ENCODE measurements around the gene TMEM42. TPM values are rescaled to one million over a fixed set of nuclear protein-coding genes. Genes with fewer than 3 reads are reported as not detected.
A peak's percentile ranks its signal among the peaks of the same experiment; 100 is the strongest.

The TMEM42 gene
- total RNA-seq, 1 donor from 2014 or later, result 13.0 TPM

GRCh38 chr3:44906997-44907396 lies 45.3 kb downstream of the TMEM42 start:
- Mint-ChIP-seq H3K4me1 (no peaks in the 10 kb centered on the region), H3K4me3 (no peak overlapping the region), H3K9me3 (no peaks in the 10 kb centered on the region), H3K27ac (no peak overlapping the region), H3K27me3 (peaks cover 5% of the 10 kb centered on the region), H3K36me3 (ENCODE audit: low read depth) (no peaks in the 10 kb centered on the region)
- no peak for DNase-seq
- intact Hi-C loops (cut with micrococcal nuclease), result no loop called here

- no peak overlapping the region for H3K27ac Mint-ChIP-seq
- no peaks in the 10 kb centered on the region for H3K4me1 Mint-ChIP-seq
- H3K4me3 Mint-ChIP-seq, result no peak overlapping the region
- H3K9me3 Mint-ChIP-seq, result no peaks in the 10 kb centered on the region
- no peaks in the 10 kb centered on the region for H3K36me3 Mint-ChIP-seq (ENCODE audit: low read depth)
- DNase-seq, result no peak
- H3K27me3 Mint-ChIP-seq, result peaks cover 5% of the 10 kb centered on the region
- intact Hi-C loops (cut with micrococcal nuclease), result no loop called here
Observed at GRCh38 chr3:44907612-44908011, 45.9 kb downstream of the TMEM42 start.

DNA sequence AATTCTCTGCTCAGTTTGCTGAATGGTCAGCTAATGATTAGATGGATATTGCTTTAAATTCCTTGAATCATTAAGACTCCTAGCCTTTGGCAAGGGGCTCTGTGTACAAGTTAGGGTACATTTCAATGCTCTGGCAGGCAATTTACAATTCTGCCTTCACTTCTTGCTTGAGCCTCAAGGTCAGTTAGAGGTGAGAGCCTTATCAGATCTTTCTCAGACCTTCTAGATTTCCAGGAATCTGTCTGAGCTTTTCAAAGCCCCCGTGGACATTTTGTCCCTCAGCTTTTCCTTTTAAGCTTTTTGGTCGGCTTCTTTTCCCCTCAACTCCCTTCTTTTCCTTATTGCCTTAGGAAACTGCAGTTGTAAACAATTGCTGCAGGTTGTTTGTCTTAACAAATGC lies 47.4 kb downstream of the TMEM42 start:
- Mint-ChIP-seq H3K36me3 (ENCODE audit: low read depth) (no peaks in the 10 kb centered on the region), H3K4me1 (no peaks in the 10 kb centered on the region), H3K9me3 (no peaks in the 10 kb centered on the region), H3K27ac (no peak overlapping the region), H3K27me3 (peaks cover 5% of the 10 kb centered on the region), H3K4me3 (no peak overlapping the region)
- intact Hi-C loops (cut with micrococcal nuclease), result no loop called here
- DNase-seq, result no peak

GRCh38 chr3:44910693-44911092 lies 49.0 kb downstream of the TMEM42 start:
- no peaks in the 10 kb centered on the region for H3K36me3 Mint-ChIP-seq (ENCODE audit: low read depth)
- H3K27me3 Mint-ChIP-seq, result peaks cover 5% of the 10 kb centered on the region
- no peaks in the 10 kb centered on the region for H3K4me1 Mint-ChIP-seq
- H3K4me3 Mint-ChIP-seq, result no peak overlapping the region
- H3K27ac Mint-ChIP-seq, result no peak overlapping the region
- no peak for DNase-seq
- intact Hi-C loops (cut with micrococcal nuclease), result loop anchor here (5.0 kb wide), 1 partner anchor 588 kb away; no protein-coding TSS in a partner anchor
- no peaks in the 10 kb centered on the region for H3K9me3 Mint-ChIP-seq

- no peak overlapping the region for H3K4me3 Mint-ChIP-seq
- H3K27ac Mint-ChIP-seq, result no peak overlapping the region
- peaks cover 2% of the 10 kb centered on the region for H3K27me3 Mint-ChIP-seq
- intact Hi-C loops (cut with micrococcal nuclease), result loop anchor here (1.0 to 5.0 kb wide), 2 partner anchors 381 to 592 kb away; no protein-coding TSS in a partner anchor
- peak; percentile 88 for DNase-seq
- no peaks in the 10 kb centered on the region for H3K4me1 Mint-ChIP-seq
- no peaks in the 10 kb centered on the region for H3K36me3 Mint-ChIP-seq (ENCODE audit: low read depth)
- H3K9me3 Mint-ChIP-seq, result no peaks in the 10 kb centered on the region
Observed at GRCh38 chr3:44913868-44914468, 52.3 kb downstream of the TMEM42 start.

GRCh38 chr3:44914936-44915335 lies 53.2 kb downstream of the TMEM42 start:
- peaks cover 2% of the 10 kb centered on the region for H3K36me3 Mint-ChIP-seq (ENCODE audit: low read depth)
- H3K4me3 Mint-ChIP-seq, result no peak overlapping the region
- no peak for DNase-seq
- no peaks in the 10 kb centered on the region for H3K4me1 Mint-ChIP-seq
- H3K27me3 Mint-ChIP-seq, result no peaks in the 10 kb centered on the region
- no peak overlapping the region for H3K27ac Mint-ChIP-seq
- no peaks in the 10 kb centered on the region for H3K9me3 Mint-ChIP-seq
- intact Hi-C loops (cut with micrococcal nuclease), result loop anchor here (1.0 to 5.0 kb wide), 2 partner anchors 382 to 593 kb away; no protein-coding TSS in a partner anchor

Other genes with a start within 250 kb of the TMEM42 start
- gene ZNF197, start 236.9 kb upstream of the TMEM42 start, total RNA-seq, result 10.5 and 10.7 TPM in 2 replicates
- 4.7 and 4.8 TPM in 2 replicates for gene ZNF35, start 213.2 kb upstream of the TMEM42 start, total RNA-seq
- gene ZNF502, start 149.3 kb upstream of the TMEM42 start, total RNA-seq, result 0.47 and 0.82 TPM in 2 replicates
- gene ZNF501, start 132.3 kb upstream of the TMEM42 start, total RNA-seq, result 1.1 and 1.4 TPM in 2 replicates
- 40.7 and 47.4 TPM in 2 replicates for gene KIAA1143, start 100.3 kb upstream of the TMEM42 start, total RNA-seq
- gene KIF15, start 100.1 kb upstream of the TMEM42 start, total RNA-seq, result 26.5 and 28.3 TPM in 2 replicates
- not detected in 2 replicates for gene TGM4, start 12.7 kb downstream of the TMEM42 start, total RNA-seq
- gene ZDHHC3, start 114.3 kb downstream of the TMEM42 start, total RNA-seq, result 42.0 and 46.2 TPM in 2 replicates
- gene EXOSC7, start 114.3 kb downstream of the TMEM42 start, total RNA-seq, result 95.5 and 97.9 TPM in 2 replicates
- gene CLEC3B, start 164.4 kb downstream of the TMEM42 start, total RNA-seq, result not detected in 2 replicates